NCI-H2107 treated with DMSO at 0.1 percent for 48 hours (cell line): Measurements from ENCODE around the gene PDXP.
"Not testable (repeated sequence)": the region's sequence is repeated elsewhere in the genome, so short reads cannot be mapped to it uniquely, and the experiment has no call there.

Experiments used
- DNase-seq: peaks from one replicate; lab custom pipeline; 2025; ENCODE audit not compliant: unreplicated experiment; lab: John Stamatoyannopoulos, UW

PDXP gene

GRCh38 chr22:37643225-37643847 is 15.2 kb upstream of the PDXP start:
- peak; percentile 6 for DNase-seq

- no peak for DNase-seq
Measured at GRCh38 chr22:37647317-37647716, 11.2 kb upstream of the PDXP start.

GRCh38 chr22:37647928-37648327 is 10.6 kb upstream of the PDXP start:
- DNase-seq: no peak

- no peak for DNase-seq
Measured at GRCh38 chr22:37650463-37651136, 7.9 kb upstream of the PDXP start.

DNA sequence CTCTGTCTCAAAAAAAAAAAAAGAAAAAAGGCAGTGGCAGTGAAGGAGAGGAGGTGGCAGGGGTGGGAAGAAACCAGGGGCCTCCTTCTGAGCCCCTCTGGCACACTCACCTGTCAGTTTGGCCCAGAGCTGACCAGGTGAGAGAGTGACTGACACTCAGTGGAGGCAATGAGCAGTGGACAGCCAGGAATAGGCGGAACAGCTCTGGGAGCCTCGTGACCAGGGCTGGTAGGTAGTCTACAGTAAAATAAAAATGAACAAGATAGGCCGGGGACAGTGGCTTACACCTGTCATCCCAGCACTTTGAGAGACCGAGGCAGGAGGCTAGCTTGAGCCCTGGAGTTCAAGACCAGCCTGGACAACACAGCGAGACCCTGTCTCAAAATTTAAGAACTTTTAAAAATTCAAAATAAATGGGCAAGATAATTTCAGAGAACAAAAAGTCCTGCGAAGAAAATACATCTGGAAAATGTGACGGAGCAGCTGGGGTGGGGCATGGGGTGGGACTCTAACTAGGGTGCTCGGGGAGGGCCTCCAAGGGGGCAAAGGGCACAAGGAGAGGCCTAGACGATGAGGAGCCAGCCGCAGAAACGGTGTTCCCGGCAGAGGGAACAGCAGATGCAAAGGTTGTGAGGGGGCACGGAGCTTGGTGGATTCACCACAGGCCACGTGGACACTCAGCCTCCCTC is 3.8 kb upstream of the PDXP start:
- no peak for DNase-seq

DNA sequence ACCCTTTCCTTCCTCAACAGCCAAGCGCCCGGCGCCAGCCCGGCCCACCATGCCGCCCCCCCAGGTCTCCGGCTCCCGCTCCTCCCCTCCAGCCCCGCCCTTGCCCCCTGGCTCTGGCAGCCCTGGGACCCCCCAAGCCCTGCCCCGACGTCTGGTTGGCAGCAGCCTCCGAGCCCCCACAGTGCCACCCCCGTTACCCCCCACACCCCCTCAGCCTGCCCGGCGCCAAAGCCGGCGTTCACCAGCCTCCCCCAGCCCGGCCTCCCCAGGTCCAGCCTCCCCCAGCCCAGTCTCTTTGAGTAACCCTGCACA is 3.3 kb upstream of the PDXP start:
- no peak for DNase-seq

DNA sequence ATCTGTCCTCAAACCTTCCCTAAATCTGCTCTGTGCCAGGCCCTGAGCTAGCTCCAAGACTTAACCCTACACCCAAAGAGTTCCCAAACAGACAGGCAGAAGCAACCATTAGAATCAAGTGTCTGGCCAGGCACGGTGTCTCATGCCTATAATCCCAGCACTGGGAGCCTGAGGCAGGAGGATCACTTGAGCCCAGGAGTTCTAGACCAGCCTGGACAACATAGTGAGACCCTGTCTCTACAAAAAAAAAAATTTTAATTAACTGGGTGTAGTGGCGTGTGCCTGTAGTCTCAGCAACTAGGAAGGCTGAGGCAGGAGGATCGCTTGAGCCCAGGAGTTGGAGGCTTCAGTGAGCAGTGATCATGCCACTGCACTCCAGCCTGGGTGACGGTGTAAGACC is 1.9 kb upstream of the PDXP start:
- DNase-seq: not testable (repeated sequence)

DNA sequence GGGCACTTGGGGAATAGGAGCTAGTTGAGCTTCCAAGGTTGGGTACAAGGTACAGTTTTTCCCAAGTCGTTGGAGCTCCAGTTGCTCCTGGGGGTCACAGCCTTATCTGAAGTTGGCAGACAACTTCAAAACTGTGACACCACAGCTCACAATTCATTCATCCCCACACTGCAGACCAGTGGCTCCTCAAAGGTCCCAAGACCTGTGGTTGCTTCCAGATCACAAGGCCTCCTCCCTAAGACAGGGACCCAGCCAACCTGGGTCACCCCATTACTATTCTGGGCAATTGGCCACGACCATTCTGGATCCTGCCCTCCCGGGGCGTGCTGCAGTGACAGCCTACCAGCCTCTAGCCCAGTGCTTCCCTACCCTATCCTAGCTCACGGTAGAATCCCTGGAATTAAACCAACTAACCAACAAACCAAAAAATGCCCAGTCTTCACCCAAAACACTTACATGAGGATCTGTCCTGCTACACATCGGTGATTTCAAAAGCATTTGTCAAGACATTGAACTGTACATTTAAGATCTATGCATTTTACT is 862 bp upstream of the PDXP start:
- DNase-seq: no peak

GRCh38 chr22:37659066-37659896 is 758 bp downstream of the PDXP start:
- DNase-seq: no peak

- DNase-seq: no peak
Measured at GRCh38 chr22:37659897-37660708, 1.6 kb downstream of the PDXP start.

GRCh38 chr22:37660709-37661045 is 2.2 kb downstream of the PDXP start:
- no peak for DNase-seq

DNA sequence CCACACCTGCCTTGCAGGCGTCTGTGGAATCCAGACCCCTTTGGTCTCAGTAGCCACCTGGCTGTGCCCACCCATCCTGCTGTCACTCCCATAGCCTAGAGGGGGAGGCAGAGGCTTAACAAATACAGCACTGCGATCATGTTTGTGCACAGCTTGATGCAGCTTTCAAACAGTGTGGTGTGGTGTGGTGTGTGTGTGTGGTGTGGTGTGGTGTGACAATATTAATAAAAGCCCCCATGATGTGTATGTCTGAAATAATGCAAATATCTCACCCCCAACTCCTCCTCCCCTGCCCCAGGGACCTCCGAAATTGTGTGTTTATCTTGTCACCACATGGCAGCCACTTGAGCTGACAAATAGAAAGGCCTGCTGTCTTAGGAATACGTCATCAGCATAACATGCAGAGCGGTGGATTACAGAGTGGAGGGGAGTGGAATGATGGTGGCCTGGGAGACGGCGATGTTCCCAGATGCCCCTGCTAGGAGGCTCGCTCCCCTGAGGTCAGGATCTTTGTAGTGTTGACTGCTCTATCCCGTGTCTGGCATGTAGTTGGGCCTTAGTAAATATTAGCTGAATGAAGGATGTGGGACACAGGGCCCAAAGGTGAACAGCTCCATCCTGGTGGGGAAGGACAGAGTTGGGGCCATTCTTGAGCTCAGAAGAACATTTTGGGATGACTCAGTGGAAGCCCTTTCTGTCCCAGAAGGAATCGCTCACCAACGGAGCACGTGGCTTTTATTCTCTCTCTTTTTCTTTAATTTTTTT is 2.8 kb downstream of the PDXP start:
- DNase-seq: peak; percentile 18

- DNase-seq: no peak
Measured at GRCh38 chr22:37662039-37662438, 3.5 kb downstream of the PDXP start.

GRCh38 chr22:37663521-37664140 is 5.1 kb downstream of the PDXP start:
- DNase-seq: no peak

DNA sequence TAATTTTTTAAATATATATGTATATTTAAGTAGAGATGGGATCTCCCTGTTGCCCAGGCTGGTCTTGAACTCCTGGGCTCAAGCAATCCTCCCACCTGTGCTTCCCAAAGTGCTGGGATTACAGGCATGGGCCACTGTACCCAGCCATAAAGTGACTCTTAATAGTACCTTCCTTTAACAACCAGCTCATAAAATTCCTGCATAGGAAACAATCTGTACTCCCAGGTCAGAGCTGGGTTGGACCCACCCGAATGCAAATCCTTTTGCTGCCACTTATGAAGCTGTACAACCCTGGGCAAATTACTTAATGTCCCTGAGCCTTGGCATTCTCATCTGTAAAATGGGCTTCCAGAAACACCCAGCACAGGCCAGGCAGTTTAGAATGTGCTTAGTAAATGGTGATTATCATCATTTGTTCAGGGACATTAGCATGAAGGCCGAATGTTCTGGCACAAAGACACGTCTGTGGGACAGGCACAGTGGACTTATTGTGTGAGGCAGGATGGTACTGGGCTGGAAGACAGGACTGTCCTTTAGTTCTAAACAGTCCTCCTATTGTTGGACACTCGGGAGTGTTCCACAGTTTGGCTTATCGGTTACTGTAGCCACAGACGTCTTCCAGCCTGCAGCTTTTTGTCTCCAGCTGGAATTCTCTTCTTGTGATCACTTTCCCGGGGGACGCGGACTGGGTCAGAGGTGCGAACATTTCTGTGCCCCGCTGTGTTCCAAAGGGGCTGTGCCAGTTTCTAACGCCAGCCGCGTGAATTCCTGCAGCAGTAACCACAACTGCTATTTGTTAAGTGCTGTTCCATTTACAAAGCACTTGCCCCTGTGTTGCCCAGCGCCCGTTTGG is 6.0 kb downstream of the PDXP start:
- no peak for DNase-seq

- no peak for DNase-seq
Measured at GRCh38 chr22:37665487-37665886, 7.0 kb downstream of the PDXP start.

DNA sequence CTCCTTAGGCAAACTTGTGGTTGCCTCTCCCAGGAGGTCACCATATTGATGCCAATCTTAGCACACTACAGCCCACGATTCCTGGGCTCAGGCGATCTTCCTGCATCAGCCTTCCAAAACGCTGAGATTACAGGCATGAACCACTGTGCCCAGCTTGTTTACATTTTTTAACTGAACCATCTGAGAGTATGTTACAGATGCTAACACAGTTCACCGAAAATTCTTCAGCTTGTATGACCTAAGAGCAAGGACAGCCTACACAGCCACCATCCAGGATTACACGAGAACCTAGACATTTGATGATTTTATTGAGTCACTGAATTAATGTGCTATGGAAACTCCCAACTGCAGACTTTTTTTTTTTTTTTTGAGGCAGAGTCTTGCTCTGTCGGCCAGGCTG is 11.1 kb downstream of the PDXP start:
- DNase-seq: no peak

- no peak for DNase-seq
Measured at GRCh38 chr22:37672206-37672919, 13.8 kb downstream of the PDXP start.
